ENCODE results near the gene TRIP12.
"Not testable (repeated sequence)": the region's sequence is repeated elsewhere in the genome, so short reads cannot be mapped to it uniquely, and the experiment has no call there.

TRIP12 gene

GRCh38 chr2:229920011-229920641 is 1.7 kb downstream of the TRIP12 start:
- no peak for DNase-seq (ENCODE audit: low read depth in 2 of 2)

- DNase-seq (ENCODE audit: low read depth in 2 of 2): no peak
Measured at GRCh38 chr2:229917793-229918192, 4.0 kb downstream of the TRIP12 start.

GRCh38 chr2:229914171-229914570 is 7.6 kb downstream of the TRIP12 start:
- no peak for DNase-seq (ENCODE audit: low read depth in 2 of 2)

GRCh38 chr2:229910832-229911412 is 10.9 kb downstream of the TRIP12 start:
- DNase-seq (ENCODE audit: low read depth in 2 of 2): no peak

GRCh38 chr2:229910147-229910831 is 11.5 kb downstream of the TRIP12 start:
- no peak for DNase-seq (ENCODE audit: low read depth in 2 of 2)

- no peak for DNase-seq (ENCODE audit: low read depth in 2 of 2)
Measured at GRCh38 chr2:229909090-229909489, 12.7 kb downstream of the TRIP12 start.

GRCh38 chr2:229905601-229906000 is 16.2 kb downstream of the TRIP12 start:
- DNase-seq (ENCODE audit: low read depth in 2 of 2): no peak

GRCh38 chr2:229903037-229903436 is 18.8 kb downstream of the TRIP12 start:
- DNase-seq (ENCODE audit: low read depth in 2 of 2): no peak

GRCh38 chr2:229901819-229902218 is 20.0 kb downstream of the TRIP12 start:
- DNase-seq (ENCODE audit: low read depth in 2 of 2): no peak

GRCh38 chr2:229900514-229900913 is 21.3 kb downstream of the TRIP12 start:
- not testable (repeated sequence) for DNase-seq (ENCODE audit: low read depth in 2 of 2)

- no peak for DNase-seq (ENCODE audit: low read depth in 2 of 2)
Measured at GRCh38 chr2:229900012-229900411, 21.8 kb downstream of the TRIP12 start.

GRCh38 chr2:229899604-229900003 is 22.2 kb downstream of the TRIP12 start:
- DNase-seq (ENCODE audit: low read depth in 2 of 2): no peak

- no peak for DNase-seq (ENCODE audit: low read depth in 2 of 2)
Measured at GRCh38 chr2:229896857-229897256, 25.0 kb downstream of the TRIP12 start.

- no peak for DNase-seq (ENCODE audit: low read depth in 2 of 2)
Measured at GRCh38 chr2:229889023-229889422, 32.8 kb downstream of the TRIP12 start.

- DNase-seq (ENCODE audit: low read depth in 2 of 2): no peak
Measured at GRCh38 chr2:229888031-229888430, 33.8 kb downstream of the TRIP12 start.

- DNase-seq (ENCODE audit: low read depth in 2 of 2): no peak
Measured at GRCh38 chr2:229887441-229887840, 34.4 kb downstream of the TRIP12 start.

- DNase-seq (ENCODE audit: low read depth in 2 of 2): no peak
Measured at GRCh38 chr2:229884775-229885699, 36.8 kb downstream of the TRIP12 start.

- no peak for DNase-seq (ENCODE audit: low read depth in 2 of 2)
Measured at GRCh38 chr2:229882583-229882982, 39.2 kb downstream of the TRIP12 start.

- no peak for DNase-seq (ENCODE audit: low read depth in 2 of 2)
Measured at GRCh38 chr2:229880892-229881586, 40.8 kb downstream of the TRIP12 start.

- DNase-seq (ENCODE audit: low read depth in 2 of 2): no peak
Measured at GRCh38 chr2:229879191-229879950, 42.4 kb downstream of the TRIP12 start.

- DNase-seq (ENCODE audit: low read depth in 2 of 2): no peak
Measured at GRCh38 chr2:229875549-229875948, 46.3 kb downstream of the TRIP12 start.
